Activated CD8-positive, alpha-beta memory T cell treated with anti-CD3 and anti-CD28 coated beads, Interleukin-2, amount 50 U/mL, for 48 hours (primary cell): ENCODE measurements around the gene ARHGEF28.

Experiments used
- DNase-seq: peaks from one replicate; pipeline ENCODE4 v3.0.0-alpha.2; 2020

Gene ARHGEF28

GRCh38 chr5:73906277-73906676, 280.3 kb downstream of the ARHGEF28 start:
- no peak for DNase-seq

GRCh38 chr5:73907164-73907563, 281.2 kb downstream of the ARHGEF28 start:
- no peak for DNase-seq

- no peak for DNase-seq
Measured at GRCh38 chr5:73908395-73908794, 282.4 kb downstream of the ARHGEF28 start.

GRCh38 chr5:73908846-73909245, 282.9 kb downstream of the ARHGEF28 start:
- no peak for DNase-seq

- DNase-seq, result no peak
Measured at GRCh38 chr5:73909474-73909873, 283.5 kb downstream of the ARHGEF28 start.

GRCh38 chr5:73911761-73912393, 285.9 kb downstream of the ARHGEF28 start:
- no peak for DNase-seq

- no peak for DNase-seq
Measured at GRCh38 chr5:73912821-73913271, 286.9 kb downstream of the ARHGEF28 start.

- no peak for DNase-seq
Measured at GRCh38 chr5:73913971-73914370, 288.0 kb downstream of the ARHGEF28 start.

GRCh38 chr5:73915345-73915744, 289.3 kb downstream of the ARHGEF28 start:
- no peak for DNase-seq

GRCh38 chr5:73917433-73917832, 291.4 kb downstream of the ARHGEF28 start:
- no peak for DNase-seq

- DNase-seq, result no peak
Measured at GRCh38 chr5:73917891-73918290, 291.9 kb downstream of the ARHGEF28 start.

- no peak for DNase-seq
Measured at GRCh38 chr5:73918791-73919221, 292.8 kb downstream of the ARHGEF28 start.

GRCh38 chr5:73921741-73922140, 295.7 kb downstream of the ARHGEF28 start:
- no peak for DNase-seq

GRCh38 chr5:73922224-73922623, 296.2 kb downstream of the ARHGEF28 start:
- no peak for DNase-seq

- no peak for DNase-seq
Measured at GRCh38 chr5:73922875-73923557, 297.0 kb downstream of the ARHGEF28 start.

- no peak for DNase-seq
Measured at GRCh38 chr5:73928476-73929070, 302.6 kb downstream of the ARHGEF28 start.

GRCh38 chr5:73935719-73936118, 309.7 kb downstream of the ARHGEF28 start:
- DNase-seq, result no peak

- DNase-seq, result no peak
Measured at GRCh38 chr5:73938280-73938937, 312.4 kb downstream of the ARHGEF28 start.

GRCh38 chr5:73938938-73939320, 312.9 kb downstream of the ARHGEF28 start:
- no peak for DNase-seq

- no peak for DNase-seq
Measured at GRCh38 chr5:73939557-73939956, 313.6 kb downstream of the ARHGEF28 start.

- no peak for DNase-seq
Measured at GRCh38 chr5:73940026-73940425, 314.0 kb downstream of the ARHGEF28 start.

- DNase-seq, result no peak
Measured at GRCh38 chr5:73940801-73941200, 314.8 kb downstream of the ARHGEF28 start.

- no peak for DNase-seq
Measured at GRCh38 chr5:73942783-73943182, 316.8 kb downstream of the ARHGEF28 start.

GRCh38 chr5:73943397-73943796, 317.4 kb downstream of the ARHGEF28 start:
- no peak for DNase-seq
